GM19023 (cell line): ENCODE measurements around the gene EFNA5.

ENCODE experiments used
- ATAC-seq: cut with Tn5 transposase; IDR thresholded peaks from one replicate; pipeline ENCODE4 v1.9.1; 2021; ENCODE audit warnings: mild to moderate bottlenecking, moderate library complexity; ENCODE audit not compliant: unreplicated experiment

The EFNA5 gene

GRCh38 chr5:107607196-107607595, 63.5 kb downstream of the EFNA5 start:
- no peak for ATAC-seq

- ATAC-seq: no peak
Measured at GRCh38 chr5:107605596-107606125, 65.1 kb downstream of the EFNA5 start.

GRCh38 chr5:107604990-107605389, 65.7 kb downstream of the EFNA5 start:
- ATAC-seq: no peak

GRCh38 chr5:107604146-107604910, 66.4 kb downstream of the EFNA5 start:
- no peak for ATAC-seq

GRCh38 chr5:107603349-107603748, 67.4 kb downstream of the EFNA5 start:
- ATAC-seq: no peak

DNA sequence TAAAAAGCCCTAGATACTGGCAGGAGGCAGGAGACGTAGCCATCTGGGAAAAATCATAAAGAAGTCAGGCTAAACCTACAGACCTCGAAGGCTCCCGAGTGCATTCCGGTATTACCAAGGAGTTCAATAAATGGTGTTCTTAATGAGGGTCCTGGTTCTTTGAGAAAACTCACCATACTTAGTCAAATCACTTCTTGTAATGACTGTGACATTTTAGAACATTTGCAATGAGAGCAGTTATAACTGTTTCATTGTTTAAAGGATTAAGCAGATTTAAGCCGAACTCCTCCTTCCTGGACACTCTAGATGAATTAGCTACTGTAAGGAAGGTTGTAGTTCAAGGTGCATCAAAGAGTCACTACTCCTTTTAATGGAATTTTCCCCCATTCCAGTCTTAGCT, 67.8 kb downstream of the EFNA5 start:
- no peak for ATAC-seq

DNA sequence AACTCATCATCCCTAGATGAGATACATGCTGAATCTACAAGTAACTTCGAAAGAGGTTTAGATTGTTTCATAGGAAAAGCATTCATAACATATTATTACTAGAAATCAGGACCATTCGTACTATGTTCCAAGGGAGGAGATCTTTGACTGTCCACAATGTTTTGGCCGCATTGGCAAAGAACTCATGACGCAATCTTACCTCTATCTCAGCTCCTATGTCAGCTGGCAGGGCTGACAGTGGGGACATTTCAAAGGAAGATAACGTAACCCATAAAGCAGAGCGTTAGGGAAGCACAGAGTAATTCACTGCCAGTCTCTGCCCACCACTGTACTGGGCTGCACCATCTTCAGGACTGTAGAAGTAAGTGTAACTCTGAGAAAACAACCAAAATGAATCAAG, 69.7 kb downstream of the EFNA5 start:
- no peak for ATAC-seq

- no peak for ATAC-seq
Measured at GRCh38 chr5:107598958-107599357, 71.8 kb downstream of the EFNA5 start.

GRCh38 chr5:107597803-107598202, 72.9 kb downstream of the EFNA5 start:
- no peak for ATAC-seq

DNA sequence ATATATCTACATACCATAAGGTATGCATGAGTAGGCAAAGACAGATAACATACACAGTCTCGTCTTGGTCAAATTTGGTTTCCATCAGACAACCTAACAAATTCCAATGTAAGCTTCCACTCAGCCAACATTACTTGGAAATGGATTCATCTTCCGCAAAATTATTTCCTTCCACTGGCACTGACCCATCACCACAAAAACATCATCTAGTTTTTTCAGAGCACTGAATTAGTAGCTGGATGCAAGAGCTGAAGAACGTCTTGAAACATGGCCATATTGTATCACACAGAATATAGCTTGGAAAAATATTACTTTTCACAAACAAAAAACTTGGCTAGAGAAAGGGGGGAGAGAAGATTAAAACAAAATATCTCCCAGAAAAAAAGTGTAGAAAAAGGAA, 73.5 kb downstream of the EFNA5 start:
- no peak for ATAC-seq

DNA sequence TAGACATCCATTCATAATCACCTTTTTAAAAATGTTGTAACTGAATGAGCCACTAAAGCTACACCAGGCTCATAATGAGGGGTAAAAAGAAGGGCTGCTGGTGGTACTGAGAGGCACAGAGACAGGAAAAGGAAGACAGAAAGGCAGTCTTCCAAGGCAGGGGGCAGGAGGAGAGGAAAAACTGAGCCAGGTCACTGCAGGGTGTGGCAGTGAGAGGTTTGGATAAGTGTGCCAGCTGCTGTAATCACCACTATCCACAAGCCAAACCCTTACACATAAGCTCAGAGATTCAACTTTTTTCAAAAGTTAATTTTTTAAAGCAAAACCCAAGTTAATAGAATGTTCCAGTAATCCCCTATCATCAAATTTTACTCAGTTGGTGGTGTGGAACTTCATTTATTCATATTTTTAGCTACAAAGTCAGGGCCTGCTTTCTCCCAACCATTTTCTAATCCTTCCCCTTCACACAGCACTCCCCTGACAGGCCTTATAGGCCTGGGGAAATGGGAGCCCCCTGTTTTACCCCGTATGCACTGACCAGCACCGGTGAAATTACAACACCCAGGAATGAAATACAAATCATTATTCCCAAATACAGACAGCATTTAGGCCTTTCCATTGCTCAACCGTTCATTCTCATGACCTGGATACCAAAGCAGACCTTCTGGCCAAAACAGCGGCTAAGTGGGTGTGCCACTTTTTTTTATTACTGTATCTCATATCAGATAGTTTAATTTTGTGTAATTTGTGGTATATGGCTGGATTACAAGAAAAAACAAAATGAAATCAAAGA, 76.3 kb downstream of the EFNA5 start:
- no peak for ATAC-seq

DNA sequence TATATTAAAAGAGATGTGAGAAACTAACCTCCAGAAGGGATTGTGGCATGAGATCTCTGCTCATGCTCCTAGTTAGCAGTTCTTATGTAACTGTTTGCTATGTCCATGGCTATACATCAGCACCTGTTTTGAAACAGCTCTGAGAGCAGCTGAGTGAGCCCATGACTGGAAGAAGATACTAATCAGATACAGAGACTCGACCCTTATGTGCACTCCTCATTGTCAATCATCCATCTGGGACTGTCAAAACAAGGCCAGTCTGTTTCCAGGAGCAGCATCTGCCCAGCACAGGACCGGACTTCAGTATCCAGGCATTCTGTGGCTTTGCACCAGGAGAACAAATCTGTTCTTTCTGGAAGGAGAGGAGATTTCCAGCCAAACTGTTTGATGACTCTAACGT, 77.7 kb downstream of the EFNA5 start:
- ATAC-seq: no peak

DNA sequence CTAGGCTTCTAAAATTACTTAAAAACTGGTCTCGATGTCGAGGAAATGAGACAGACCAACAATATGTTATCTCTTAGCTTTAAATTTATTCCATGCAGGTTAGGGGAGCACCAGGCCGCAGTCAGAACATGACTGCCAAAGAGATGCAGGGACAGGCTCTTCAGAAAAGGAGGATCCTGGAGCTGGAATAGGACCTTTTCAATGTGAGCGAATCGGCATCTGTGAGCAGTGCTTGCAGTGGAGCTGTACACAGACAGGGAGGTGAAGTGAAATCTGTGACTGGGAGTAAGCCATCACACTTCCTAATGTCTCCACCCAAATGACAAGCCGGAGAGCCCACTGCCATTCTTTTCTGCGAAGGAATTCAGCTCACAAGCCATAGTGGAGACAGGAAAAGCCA, 78.2 kb downstream of the EFNA5 start:
- ATAC-seq: no peak

DNA sequence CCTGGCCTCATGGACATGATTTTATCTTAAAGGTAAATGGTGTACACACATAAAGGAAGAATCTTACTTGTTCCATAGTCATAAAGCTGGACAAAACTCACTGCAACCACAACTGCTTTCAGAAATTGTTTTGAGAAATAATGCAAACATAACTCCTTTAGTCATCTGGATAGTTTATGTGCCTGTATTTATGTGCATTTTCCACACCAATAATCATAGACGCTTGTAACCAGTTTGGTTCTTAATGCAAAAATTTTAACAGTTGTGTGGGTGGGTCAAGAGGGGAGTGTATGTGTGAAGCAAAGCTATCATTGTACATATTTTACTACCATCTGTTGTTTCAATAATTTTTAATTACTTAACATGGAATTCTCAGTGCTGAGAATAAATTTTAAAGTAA, 80.1 kb downstream of the EFNA5 start:
- no peak for ATAC-seq

GRCh38 chr5:107589520-107590193, 81.1 kb downstream of the EFNA5 start:
- no peak for ATAC-seq

DNA sequence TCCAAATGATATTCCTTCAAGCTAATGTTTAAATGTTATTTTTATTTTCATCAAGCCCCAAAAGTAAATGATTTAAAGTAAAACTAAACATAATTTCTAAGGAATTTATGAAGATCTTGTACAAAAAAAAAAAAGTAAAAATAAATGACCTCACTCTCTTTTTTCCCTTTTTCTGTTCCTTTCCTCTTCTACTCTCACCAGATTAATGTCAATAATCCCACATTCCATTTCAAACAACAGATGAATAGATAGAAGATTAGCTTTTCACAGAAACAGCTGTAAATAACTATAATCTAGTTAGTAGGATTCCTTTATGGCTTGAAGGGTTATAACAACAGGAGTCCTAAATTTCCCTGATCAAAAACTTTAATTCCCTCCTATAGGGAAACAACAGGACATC, 88.1 kb downstream of the EFNA5 start:
- no peak for ATAC-seq

DNA sequence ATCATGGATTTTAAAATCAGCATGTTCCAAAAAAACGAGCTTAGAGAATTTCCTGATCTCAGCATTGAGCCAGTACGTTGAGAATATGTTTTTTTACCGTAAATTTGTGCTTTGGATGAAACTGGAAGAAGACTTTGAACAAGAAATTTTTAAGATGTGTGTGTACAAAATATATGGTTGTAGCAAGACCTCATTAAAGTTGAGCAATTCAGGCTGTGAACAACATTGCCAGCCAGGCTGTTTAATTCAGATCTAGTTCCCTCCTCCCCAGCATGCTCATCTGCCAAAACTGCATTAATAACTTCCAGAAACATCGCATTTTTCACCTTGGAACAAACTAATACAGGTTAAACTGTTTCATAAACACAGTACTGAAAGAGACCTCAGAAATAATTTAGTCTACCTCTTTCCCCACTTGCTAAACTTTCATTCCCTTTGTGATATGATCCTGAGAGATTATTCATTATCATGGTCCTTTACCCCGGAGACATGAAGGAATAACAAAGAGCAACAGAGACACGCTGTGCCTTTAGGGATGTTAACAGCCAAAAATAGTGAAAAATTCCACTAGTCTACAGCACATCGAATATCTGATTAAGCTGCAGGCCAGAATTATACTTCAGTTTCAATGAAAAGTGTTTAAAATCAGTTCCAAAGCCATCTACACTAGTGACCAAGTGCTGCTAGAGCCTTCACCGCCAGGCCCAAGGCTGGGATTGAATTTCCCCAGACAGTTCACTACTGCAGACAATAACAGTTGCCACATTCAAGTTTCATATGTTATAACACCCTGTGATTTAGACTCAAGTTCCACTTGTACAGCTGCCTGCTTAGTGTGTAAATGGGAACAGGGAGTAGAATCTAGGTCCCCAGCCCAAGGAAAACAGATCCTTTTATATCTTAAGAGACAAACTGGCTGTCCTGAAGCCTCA, 89.6 kb downstream of the EFNA5 start:
- ATAC-seq: no peak

GRCh38 chr5:107578051-107578635, 92.6 kb downstream of the EFNA5 start:
- no peak for ATAC-seq

DNA sequence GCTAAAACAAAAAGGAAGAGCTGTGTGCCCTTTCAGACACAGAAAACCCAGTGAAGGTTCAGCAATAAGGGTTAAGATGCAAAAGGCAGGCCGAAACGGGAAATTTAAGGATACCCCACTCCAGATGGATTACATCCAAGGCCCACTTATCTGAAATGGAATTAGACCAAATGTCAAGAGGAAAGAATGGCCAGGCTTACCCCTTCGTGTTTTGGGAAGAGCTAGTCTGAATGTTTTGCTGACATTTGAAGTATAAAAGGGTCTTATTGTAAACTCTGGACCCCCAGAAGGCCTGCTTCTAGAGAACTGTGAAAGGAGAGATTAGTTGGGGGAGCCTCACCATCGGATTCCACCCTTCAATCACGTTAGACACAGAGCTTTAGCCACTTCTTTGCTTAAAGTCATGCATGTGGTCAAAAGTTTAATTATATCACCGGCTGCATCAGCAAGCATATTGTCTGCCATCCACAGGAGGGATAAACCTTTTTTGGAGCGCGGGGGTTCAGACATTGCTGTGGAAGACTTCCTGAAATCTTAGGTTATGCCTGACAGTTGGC, 93.3 kb downstream of the EFNA5 start:
- ATAC-seq: no peak
